Effector memory CD8-positive, alpha-beta T cell (primary cell): ENCODE data around the gene REEP6.
"Not testable (repeated sequence)": the region's sequence is repeated elsewhere in the genome, so short reads cannot be mapped to it uniquely, and the experiment has no call there.

Experiments used
- ATAC-seq: fragments of 150-1000 bp; cut with Tn5 transposase; replicated peaks from 2 replicates; pipeline ENCODE4 v1.10.0; 2021; ENCODE audit warnings: mild to moderate bottlenecking, moderate library complexity
- DNase-seq, 3 experiments: peaks; one replicate each; pipeline ENCODE4 v3.0.0; 2021
- H3K27ac Mint-ChIP-seq, 2 donors: one replicate each; pipeline ENCODE4 v1.8.0; 2022; ENCODE audit warnings: mild to moderate bottlenecking in 2 of 2, mixed read lengths in 2 of 2, moderate library complexity in 2 of 2
- H3K27me3 Mint-ChIP-seq, 2 donors: one replicate each; pipeline ENCODE4 v1.8.0; 2022; ENCODE audit warnings: mixed read lengths in 2 of 2
- H3K36me3 Mint-ChIP-seq: one replicate; pipeline ENCODE4 v1.8.0; 2022; ENCODE audit warnings: mild to moderate bottlenecking, moderate library complexity, mixed read lengths; ENCODE audit not compliant: insufficient read depth
- H3K4me1 Mint-ChIP-seq, 2 donors: one replicate each; pipeline ENCODE4 v1.8.0; 2022; ENCODE audit warnings: low read depth in 2 of 2, mixed read lengths in 2 of 2
- H3K4me3 Mint-ChIP-seq, 2 donors: one replicate each; pipeline ENCODE4 v1.8.0; 2022; ENCODE audit warnings: mild to moderate bottlenecking in 2 of 2, mixed read lengths in 2 of 2, moderate library complexity in 2 of 2
- H3K9me3 Mint-ChIP-seq, 2 donors: one replicate each; pipeline ENCODE4 v1.8.0; 2022; ENCODE audit warnings: mixed read lengths in 2 of 2

REEP6 gene

DNA sequence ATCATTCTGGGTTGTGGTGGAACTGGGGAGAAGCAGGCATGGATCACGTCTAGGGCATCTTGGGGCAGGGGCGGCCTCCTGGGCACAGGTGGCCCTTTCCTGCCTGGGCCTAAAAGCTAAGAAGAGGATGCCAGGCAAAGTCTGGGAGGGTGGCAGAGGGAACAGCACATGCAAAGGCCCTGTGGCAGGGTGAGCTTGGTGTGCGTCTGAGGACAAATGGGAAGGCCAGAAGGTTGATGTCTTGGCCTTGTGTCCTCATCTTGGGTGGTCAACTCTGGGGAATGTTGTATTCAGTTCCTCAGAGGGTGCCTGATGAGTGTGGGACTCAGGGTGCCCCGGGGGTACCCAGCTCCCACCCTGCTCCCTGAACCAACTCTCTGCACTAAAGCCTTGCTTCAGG lies 27.5 kb downstream of the REEP6 start:
- Mint-ChIP-seq H3K36me3 (peaks cover 4% of the 10 kb centered on the region), H3K4me1 (no peaks in the 10 kb centered on the region), H3K4me3 (no peak overlapping the region), H3K27me3 (peaks cover 10 to 41% of the 10 kb centered on the region in 2 donors), H3K9me3 (no peaks in the 10 kb centered on the region), H3K27ac (no peak overlapping the region)
- DNase-seq (no peak), ATAC-seq (no peak)

DNA sequence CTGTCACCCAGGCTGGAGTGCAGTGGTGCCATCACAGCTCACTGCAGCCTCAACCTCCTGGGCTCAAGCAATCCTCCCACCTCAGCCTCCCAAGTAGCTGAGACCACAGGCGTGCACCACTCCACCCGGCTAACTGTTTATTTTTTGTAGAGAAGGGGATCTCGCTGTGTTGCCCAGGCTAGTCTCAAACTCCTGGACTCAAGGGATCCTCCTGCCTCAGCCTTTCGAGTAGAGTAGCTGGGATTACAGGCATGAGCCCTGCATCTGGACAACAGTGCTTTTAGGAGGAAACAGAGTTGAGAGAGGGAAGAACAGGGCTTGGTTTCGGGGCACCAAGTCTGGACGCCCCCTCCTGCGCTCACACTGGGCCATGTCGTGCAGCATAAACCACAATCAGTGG lies 28.8 kb downstream of the REEP6 start:
- not testable (repeated sequence) for H3K9me3 Mint-ChIP-seq, H3K36me3 Mint-ChIP-seq, DNase-seq, H3K27ac Mint-ChIP-seq, H3K4me1 Mint-ChIP-seq, ATAC-seq, H3K4me3 Mint-ChIP-seq
- H3K27me3 Mint-ChIP-seq, result peaks cover 15 to 50% of the 10 kb centered on the region in 2 donors

- Mint-ChIP-seq H3K4me1 (peaks cover 3 to 5% of the 10 kb centered on the region in 2 donors), H3K9me3 (no peaks in the 10 kb centered on the region), H3K36me3 (peaks cover 4% of the 10 kb centered on the region), H3K27me3 (peaks cover 20 to 54% of the 10 kb centered on the region in 2 donors), H3K4me3 (no peak overlapping the region), H3K27ac (no peak overlapping the region)
- DNase-seq, result no peak
- ATAC-seq, result no peak
Measured at GRCh38 chr19:1520203-1520780, 29.3 kb downstream of the REEP6 start.

DNA sequence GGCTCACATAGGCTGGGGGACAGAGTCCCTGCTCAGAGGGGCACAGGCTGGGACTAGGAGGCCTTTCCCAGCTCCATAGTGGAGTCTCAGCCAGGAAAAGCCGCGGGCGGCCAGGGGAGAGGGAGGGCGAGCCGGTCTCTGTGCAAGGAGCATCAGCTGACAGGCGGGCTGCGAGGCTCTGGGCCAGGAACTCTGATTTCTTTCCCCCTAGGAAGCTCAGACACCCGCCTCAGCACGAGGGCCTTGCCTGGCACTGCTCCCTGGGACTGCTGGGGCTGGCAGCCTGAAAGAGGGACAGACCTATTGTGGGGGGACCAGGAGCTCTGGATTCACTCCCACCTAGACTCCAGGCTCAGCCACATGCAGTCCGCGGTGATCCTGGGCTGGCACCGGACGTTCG lies 30.7 kb downstream of the REEP6 start:
- H3K9me3 Mint-ChIP-seq, result no peaks in the 10 kb centered on the region
- DNase-seq (no peak), ATAC-seq (no peak)
- H3K27me3 Mint-ChIP-seq, result peaks cover 25 to 60% of the 10 kb centered on the region in 2 donors
- peaks cover 6% of the 10 kb centered on the region for H3K36me3 Mint-ChIP-seq
- H3K4me1 Mint-ChIP-seq, result peaks cover 5 to 9% of the 10 kb centered on the region in 2 donors
- H3K4me3 Mint-ChIP-seq, result no peak overlapping the region
- no peak overlapping the region for H3K27ac Mint-ChIP-seq

GRCh38 chr19:1522061-1522460 lies 31.1 kb downstream of the REEP6 start:
- no peak overlapping the region for H3K4me3 Mint-ChIP-seq
- no peak for DNase-seq

DNA sequence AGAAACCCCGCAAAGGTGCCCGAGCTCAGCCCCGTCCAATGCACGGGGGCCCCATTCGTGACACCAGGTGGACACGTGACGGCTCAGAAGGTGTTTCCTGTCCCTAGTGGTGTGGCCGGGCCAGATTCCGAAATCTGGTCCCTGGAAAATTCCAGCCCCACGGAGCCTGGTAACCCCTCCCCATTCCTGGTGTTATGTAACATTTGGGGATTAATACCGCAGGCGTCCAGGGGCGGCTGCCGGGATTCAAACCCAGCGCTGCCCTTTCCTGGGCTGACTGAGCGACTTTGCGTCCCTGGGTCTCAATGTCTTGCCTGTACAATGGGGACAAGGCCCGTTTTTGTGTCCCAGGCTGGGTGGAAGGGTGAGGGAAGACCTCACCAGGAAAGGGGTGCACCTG lies 31.9 kb downstream of the REEP6 start:
- no peak overlapping the region for H3K4me3 Mint-ChIP-seq
- peaks cover 6% of the 10 kb centered on the region for H3K36me3 Mint-ChIP-seq
- no peak overlapping the region for H3K27ac Mint-ChIP-seq
- H3K4me1 Mint-ChIP-seq, result peaks cover 5 to 10% of the 10 kb centered on the region in 2 donors
- H3K9me3 Mint-ChIP-seq, result no peaks in the 10 kb centered on the region
- H3K27me3 Mint-ChIP-seq, result peaks cover 28 to 67% of the 10 kb centered on the region in 2 donors
- DNase-seq (no peak), ATAC-seq (no peak)

More at GRCh38 chr19:1522061-1522460, 31.1 kb downstream of the REEP6 start:
- H3K36me3 Mint-ChIP-seq, result peaks cover 6% of the 10 kb centered on the region
- no peak for ATAC-seq
- H3K4me1 Mint-ChIP-seq, result peaks cover 5 to 9% of the 10 kb centered on the region in 2 donors
- peaks cover 22 to 60% of the 10 kb centered on the region in 2 donors for H3K27me3 Mint-ChIP-seq
- no peak overlapping the region for H3K27ac Mint-ChIP-seq
- no peaks in the 10 kb centered on the region for H3K9me3 Mint-ChIP-seq

- Mint-ChIP-seq H3K9me3 (no peaks in the 10 kb centered on the region), H3K27ac (no peak within 1 kb of the TSS), H3K27me3 (peaks cover 28 to 60% of the 10 kb centered on the region in 2 donors), H3K4me1 (peaks cover 5 to 10% of the 10 kb centered on the region in 2 donors), H3K4me3 (no peak within 1 kb of the TSS), H3K36me3 (peaks cover 3% of the 10 kb centered on the region)
- DNase-seq, result no peak
- ATAC-seq, result no peak
Measured at GRCh38 chr19:1523412-1524286, 32.7 kb downstream of the REEP6 start, which contains the start of gene PLK5. PLK5 (plus strand) TSS chr19:1524077; CDS start chr19:1526997, 2,920 bp downstream.

GRCh38 chr19:1524287-1524971 lies 33.4 kb downstream of the REEP6 start:
- Mint-ChIP-seq H3K4me1 (peaks cover 5 to 10% of the 10 kb centered on the region in 2 donors), H3K9me3 (no peaks in the 10 kb centered on the region), H3K27ac (no peak overlapping the region), H3K4me3 (no peak overlapping the region), H3K27me3 (peaks cover 28 to 58% of the 10 kb centered on the region in 2 donors), H3K36me3 (peaks cover 3% of the 10 kb centered on the region)
- DNase-seq (no peak), ATAC-seq (no peak)

GRCh38 chr19:1524972-1525325 lies 34.0 kb downstream of the REEP6 start:
- no peaks in the 10 kb centered on the region for H3K9me3 Mint-ChIP-seq
- peaks cover 5 to 10% of the 10 kb centered on the region in 2 donors for H3K4me1 Mint-ChIP-seq
- H3K27me3 Mint-ChIP-seq, result peaks cover 30 to 63% of the 10 kb centered on the region in 2 donors
- DNase-seq (no peak), ATAC-seq (no peak)
- no peak overlapping the region for H3K27ac Mint-ChIP-seq
- H3K4me3 Mint-ChIP-seq, result no peak overlapping the region
- H3K36me3 Mint-ChIP-seq, result peaks cover 5% of the 10 kb centered on the region

- Mint-ChIP-seq H3K36me3 (peaks cover 7% of the 10 kb centered on the region), H3K27ac (no peak overlapping the region), H3K27me3 (peaks cover 34 to 67% of the 10 kb centered on the region in 2 donors), H3K4me3 (no peak overlapping the region), H3K4me1 (peaks cover 5 to 10% of the 10 kb centered on the region in 2 donors), H3K9me3 (no peaks in the 10 kb centered on the region)
- ATAC-seq, result no peak
- no peak for DNase-seq
Measured at GRCh38 chr19:1525343-1525742, 34.4 kb downstream of the REEP6 start.

DNA sequence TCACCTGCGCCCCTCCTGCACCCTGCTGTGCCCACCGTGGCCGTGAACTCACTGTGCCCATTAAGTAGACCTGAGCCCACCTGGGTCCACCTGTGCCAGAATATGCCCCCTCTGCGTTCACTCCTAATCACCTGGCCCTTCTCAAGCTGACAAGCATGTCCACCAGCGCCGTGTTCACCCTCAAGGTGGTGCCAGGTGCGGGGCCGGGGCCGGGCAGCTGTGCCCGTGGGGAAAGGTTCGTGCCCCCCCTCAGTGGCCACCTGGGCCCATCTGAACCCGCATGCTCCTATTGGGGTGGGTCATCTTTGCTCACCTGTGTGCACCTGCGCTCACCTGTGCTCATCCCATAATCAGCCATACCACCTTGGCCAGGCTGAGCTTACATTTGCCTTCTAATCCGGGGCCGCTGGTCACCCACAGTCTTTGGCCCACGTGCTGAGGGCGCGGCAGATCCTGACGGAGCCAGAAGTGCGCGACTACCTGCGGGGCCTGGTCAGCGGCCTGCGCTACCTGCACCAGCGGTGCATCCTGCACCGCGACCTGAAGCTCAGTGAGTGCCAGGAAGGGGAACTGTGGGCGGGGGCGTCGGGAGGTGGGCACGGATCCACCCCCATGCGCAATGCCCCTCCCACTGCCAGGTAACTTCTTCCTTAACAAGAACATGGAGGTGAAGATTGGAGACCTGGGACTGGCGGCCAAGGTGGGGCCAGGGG lies 35.2 kb downstream of the REEP6 start:
- ATAC-seq, result no peak

DNA sequence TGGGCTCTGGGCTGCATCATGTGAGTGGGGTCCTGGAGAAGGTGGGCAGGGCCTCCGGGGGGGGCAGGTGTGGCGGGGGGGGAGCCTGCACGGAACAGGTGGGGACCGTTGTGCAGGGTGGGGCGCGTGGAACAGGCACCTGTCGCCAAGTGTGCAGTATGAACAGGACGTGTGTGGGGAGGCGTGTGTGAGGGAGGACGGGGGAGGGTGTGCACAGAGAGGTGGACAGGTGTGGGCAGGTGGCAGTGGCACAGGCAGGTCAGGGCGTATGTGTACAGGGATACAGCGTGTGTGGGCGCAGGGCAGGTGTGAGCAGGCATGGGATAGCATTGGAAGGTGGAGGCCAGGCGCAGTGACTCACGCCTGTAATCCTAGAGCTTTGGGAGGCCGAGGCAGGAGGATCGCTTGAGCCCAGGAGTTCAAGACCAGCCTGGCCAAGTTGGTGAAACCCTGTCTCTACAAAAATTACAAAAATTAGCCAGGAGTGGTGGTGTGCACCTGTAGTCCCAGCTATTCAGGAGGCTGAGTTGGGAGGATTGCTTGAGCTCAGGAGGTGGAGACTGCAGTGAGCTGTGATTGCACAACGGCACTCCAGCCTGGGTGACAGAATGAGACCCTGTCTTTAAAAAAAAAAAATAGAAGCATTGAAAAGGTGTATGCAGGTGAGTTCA lies 36.1 kb downstream of the REEP6 start:
- peaks cover 5 to 10% of the 10 kb centered on the region in 2 donors for H3K4me1 Mint-ChIP-seq
- H3K9me3 Mint-ChIP-seq, result no peaks in the 10 kb centered on the region
- H3K4me3 Mint-ChIP-seq, result no peak overlapping the region
- no peak for ATAC-seq
- peaks cover 43 to 76% of the 10 kb centered on the region in 2 donors for H3K27me3 Mint-ChIP-seq
- peaks cover 7% of the 10 kb centered on the region for H3K36me3 Mint-ChIP-seq
- no peak for DNase-seq
- H3K27ac Mint-ChIP-seq, result no peak overlapping the region

More for the DNA sequence above, 35.2 kb downstream of the REEP6 start:
- H3K9me3 Mint-ChIP-seq, result no peaks in the 10 kb centered on the region
- no peak overlapping the region for H3K27ac Mint-ChIP-seq
- H3K4me3 Mint-ChIP-seq, result no peak overlapping the region
- H3K4me1 Mint-ChIP-seq, result peaks cover 5 to 10% of the 10 kb centered on the region in 2 donors
- H3K36me3 Mint-ChIP-seq, result peaks cover 7% of the 10 kb centered on the region
- peaks cover 35 to 73% of the 10 kb centered on the region in 2 donors for H3K27me3 Mint-ChIP-seq
- DNase-seq, result no peak
